OCI-LY7 (cell line): ENCODE results near the gene RNU6-8. TPM values are rescaled to one million over a fixed set of nuclear protein-coding genes. Genes with fewer than 3 reads are reported as not detected.

Experiments used
- BruUV-seq: library from RNA; stranded (reverse); fragments of 400-500 nt; replicated peaks from 2 replicates; lab custom pipeline; 2021; lab: Mats Ljungman, UMichigan
- CTCF ChIA-PET: fragments of 300-600 bp; sonication (Branson Sonifier 250); formaldehyde crosslinking; loops from one replicate; lab custom pipeline; 2022; ENCODE audit warnings: antibody characterized with exemption; ENCODE audit not compliant: unreplicated experiment; lab: Charles Lee
- POLR2A ChIA-PET: fragments of 300-600 bp; sonication (Branson Sonifier 250); formaldehyde crosslinking; loops from one replicate; lab custom pipeline; 2022; ENCODE audit warnings: antibody characterized with exemption; lab: Charles Lee
- DNase-seq: peaks from one replicate; pipeline ENCODE4 v3.0.0-alpha.2; 2015; ENCODE audit warnings: low spot score
- H2AFZ ChIP-seq: fragments of 200-600 bp; sonication (generic), shearing (Covaris generic); 2 replicates; pipeline ENCODE4 v1.6.1; 2014; ENCODE audit warnings: mild to moderate bottlenecking, antibody characterized with exemption, low read length, moderate library complexity
- H3K27ac ChIP-seq: fragments of 200-600 bp; sonication (generic); 2 replicates; pipeline ENCODE4 v1.5.1; 2014; ENCODE audit warnings: mixed run types, low read depth, mild to moderate bottlenecking, moderate library complexity, low read length, inconsistent platforms; ENCODE audit not compliant: poor library complexity, severe bottlenecking
- H3K36me3 ChIP-seq: fragments of 200-600 bp; sonication (generic); 2 replicates; pipeline ENCODE4 v1.6.1; 2014; ENCODE audit warnings: mild to moderate bottlenecking, antibody characterized with exemption, low read length, moderate library complexity, mixed read lengths; ENCODE audit not compliant: insufficient read depth
- H3K4me1 ChIP-seq: fragments of 200-600 bp; sonication (generic); 2 replicates; pipeline ENCODE4 v1.5.1; 2014; ENCODE audit warnings: mild to moderate bottlenecking, low read length; ENCODE audit not compliant: insufficient read depth, poor library complexity, severe bottlenecking
- H3K4me2 ChIP-seq: fragments of 200-600 bp; sonication (generic); 2 replicates; pipeline ENCODE4 v1.6.1; 2014; ENCODE audit warnings: mild to moderate bottlenecking, low read length
- H3K4me3 ChIP-seq: fragments of 200-600 bp; sonication (generic); 2 replicates; pipeline ENCODE4 v1.5.1; 2014; ENCODE audit warnings: mild to moderate bottlenecking, low read depth, low read length; ENCODE audit not compliant: poor library complexity, severe bottlenecking
- H3K79me2 ChIP-seq: fragments of 200-600 bp; sonication (generic); 2 replicates; pipeline ENCODE4 v1.6.1; 2016; ENCODE audit warnings: low read depth, mild to moderate bottlenecking, low read length, moderate library complexity, mixed read lengths; ENCODE audit not compliant: insufficient read depth
- H3K9me2 ChIP-seq: fragments of 200-600 bp; sonication (generic); 2 replicates; pipeline ENCODE4 v1.6.1; 2016; ENCODE audit warnings: mild to moderate bottlenecking, low read length, mixed read lengths; ENCODE audit not compliant: insufficient read depth
- H3K9me3 ChIP-seq: fragments of 200-600 bp; sonication (generic); 2 replicates; pipeline ENCODE4 v1.6.1; 2014; ENCODE audit warnings: mild to moderate bottlenecking, mixed run types, low read length, mixed read lengths
- H4K20me1 ChIP-seq: fragments of 200-600 bp; sonication (generic); 2 replicates; pipeline ENCODE4 v1.6.1; 2014; ENCODE audit warnings: mild to moderate bottlenecking, antibody characterized with exemption, low read length, moderate library complexity, mixed read lengths; ENCODE audit not compliant: insufficient read depth
- EZH2phosphoT487 ChIP-seq: fragments of 200-600 bp; sonication (generic); IDR thresholded peaks from 2 replicates; pipeline ENCODE4 v1.6.1; 2018; ENCODE audit warnings: low read depth, borderline replicate concordance, mild to moderate bottlenecking, mixed run types, antibody characterized with exemption, low read length, moderate library complexity, mixed read lengths
- intact Hi-C: fragments of 100-400 bp; cut with micrococcal nuclease; formaldehyde crosslinking; loops from one replicate; pipeline ENCODE4 v1.10.0; 2022; ENCODE audit not compliant: unreplicated experiment
- total RNA-seq, 2 experiments: library from RNA; depleted of rRNA in 1 of 2; stranded (reverse); fragments of >200 nt in 1 of 2; shearing (Covaris generic) in 1 of 2; gene quantifications; 2 replicates each; pipeline ENCODE4 v1.2.3, GENCODE V29; 2014 to 2022
- TF ChIP-seq, protein P1 (sequence below): fragments of 200-600 bp; sonication (generic); conservative IDR thresholded peaks from 2 replicates; pipeline ENCODE4 v1.5.1; 2014; ENCODE audit warnings: mild to moderate bottlenecking, antibody characterized with exemption, low read length, moderate library complexity, mixed read lengths

The RNU6-8 gene
- total RNA-seq, 2 experiments from 2014 or later: not detected

DNA sequence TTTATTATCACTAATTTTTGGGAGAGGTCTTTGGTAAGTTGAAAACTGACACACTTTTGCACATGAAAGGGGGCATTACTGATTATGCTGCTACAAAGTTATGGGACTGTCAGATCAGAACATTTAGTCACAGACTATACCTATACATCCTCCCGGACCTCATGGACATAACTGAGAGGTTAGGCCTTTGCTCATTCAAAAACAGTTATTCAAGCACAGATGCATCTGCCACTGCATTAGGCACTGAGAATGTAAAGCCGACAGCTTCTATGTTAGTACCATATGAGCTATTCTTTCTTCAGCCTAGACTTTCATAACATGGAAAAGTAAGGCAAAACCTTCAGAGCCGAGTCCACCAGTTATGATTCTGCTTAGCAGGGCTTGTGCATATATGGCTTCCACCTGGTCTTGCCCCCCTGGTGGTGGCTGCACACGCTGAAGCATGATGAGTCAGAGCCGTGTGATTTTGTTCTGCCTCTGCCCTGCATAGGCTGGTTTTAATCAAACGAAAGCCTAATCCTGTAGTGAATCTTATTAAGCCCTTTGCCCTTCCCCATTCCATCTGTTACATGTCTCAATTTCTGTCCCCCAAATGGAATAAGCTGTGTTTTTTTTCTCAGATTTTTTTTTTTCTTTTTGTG, 21.8 kb upstream of the RNU6-8 start:
- Histone ChIP-seq H3K4me2 (no peak overlapping the region), H3K4me1 (no peaks in the 10 kb centered on the region), H3K9me3 (no peaks in the 10 kb centered on the region), H2AFZ (no peak overlapping the region), H3K79me2 (no peaks in the 10 kb centered on the region), H3K4me3 (no peak overlapping the region), H3K27ac (no peak overlapping the region), H3K36me3 (no peaks in the 10 kb centered on the region), H4K20me1 (no peaks in the 10 kb centered on the region), H3K9me2 (no peaks in the 10 kb centered on the region)
- TF ChIP-seq, protein P1, sequence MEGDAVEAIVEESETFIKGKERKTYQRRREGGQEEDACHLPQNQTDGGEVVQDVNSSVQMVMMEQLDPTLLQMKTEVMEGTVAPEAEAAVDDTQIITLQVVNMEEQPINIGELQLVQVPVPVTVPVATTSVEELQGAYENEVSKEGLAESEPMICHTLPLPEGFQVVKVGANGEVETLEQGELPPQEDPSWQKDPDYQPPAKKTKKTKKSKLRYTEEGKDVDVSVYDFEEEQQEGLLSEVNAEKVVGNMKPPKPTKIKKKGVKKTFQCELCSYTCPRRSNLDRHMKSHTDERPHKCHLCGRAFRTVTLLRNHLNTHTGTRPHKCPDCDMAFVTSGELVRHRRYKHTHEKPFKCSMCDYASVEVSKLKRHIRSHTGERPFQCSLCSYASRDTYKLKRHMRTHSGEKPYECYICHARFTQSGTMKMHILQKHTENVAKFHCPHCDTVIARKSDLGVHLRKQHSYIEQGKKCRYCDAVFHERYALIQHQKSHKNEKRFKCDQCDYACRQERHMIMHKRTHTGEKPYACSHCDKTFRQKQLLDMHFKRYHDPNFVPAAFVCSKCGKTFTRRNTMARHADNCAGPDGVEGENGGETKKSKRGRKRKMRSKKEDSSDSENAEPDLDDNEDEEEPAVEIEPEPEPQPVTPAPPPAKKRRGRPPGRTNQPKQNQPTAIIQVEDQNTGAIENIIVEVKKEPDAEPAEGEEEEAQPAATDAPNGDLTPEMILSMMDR: no peak
- TF ChIP-seq EZH2phosphoT487: no peak
- intact Hi-C loops: no loop called here
- no peak for DNase-seq
- BruUV-seq: no TSS peak
- CTCF ChIA-PET: no interaction called here
- POLR2A ChIA-PET: interaction anchor here (0.9 kb wide), 1 partner anchor 115 kb away, joined by 3 read pairs; no protein-coding TSS in a partner anchor

DNA sequence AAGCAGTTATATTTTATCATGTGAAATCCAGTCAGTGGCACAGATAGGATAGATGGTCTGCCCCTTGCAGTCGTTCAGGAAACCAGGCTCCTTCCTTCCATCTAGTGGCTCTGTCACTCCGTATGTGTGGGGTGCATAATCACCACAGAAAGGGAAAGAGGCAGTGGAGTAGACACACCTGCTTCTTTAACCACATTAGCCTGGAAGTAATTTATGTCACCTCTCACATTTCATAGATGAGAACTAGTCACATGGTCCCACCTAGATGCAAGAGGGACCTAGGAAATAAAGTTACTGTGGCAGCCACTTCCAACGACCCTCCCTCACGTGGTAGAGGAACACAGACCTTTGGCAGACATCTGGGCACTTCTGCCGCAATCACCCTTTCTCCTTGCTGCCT, 14.2 kb upstream of the RNU6-8 start:
- DNase-seq: no peak
- no peaks in the 10 kb centered on the region for H3K9me2 ChIP-seq
- no peaks in the 10 kb centered on the region for H3K79me2 ChIP-seq
- no peak overlapping the region for H2AFZ ChIP-seq
- no peaks in the 10 kb centered on the region for H3K4me1 ChIP-seq
- ChIA-PET POLR2A (no interaction called here), CTCF (no interaction called here)
- no TSS peak for BruUV-seq
- intact Hi-C loops: no loop called here
- TF ChIP-seq EZH2phosphoT487: no peak
- TF ChIP-seq, protein P1: no peak
- H3K27ac ChIP-seq: no peak overlapping the region
- no peak overlapping the region for H3K4me2 ChIP-seq
- H3K36me3 ChIP-seq: no peaks in the 10 kb centered on the region
- no peaks in the 10 kb centered on the region for H4K20me1 ChIP-seq
- H3K9me3 ChIP-seq: no peaks in the 10 kb centered on the region
- H3K4me3 ChIP-seq: no peak overlapping the region

DNA sequence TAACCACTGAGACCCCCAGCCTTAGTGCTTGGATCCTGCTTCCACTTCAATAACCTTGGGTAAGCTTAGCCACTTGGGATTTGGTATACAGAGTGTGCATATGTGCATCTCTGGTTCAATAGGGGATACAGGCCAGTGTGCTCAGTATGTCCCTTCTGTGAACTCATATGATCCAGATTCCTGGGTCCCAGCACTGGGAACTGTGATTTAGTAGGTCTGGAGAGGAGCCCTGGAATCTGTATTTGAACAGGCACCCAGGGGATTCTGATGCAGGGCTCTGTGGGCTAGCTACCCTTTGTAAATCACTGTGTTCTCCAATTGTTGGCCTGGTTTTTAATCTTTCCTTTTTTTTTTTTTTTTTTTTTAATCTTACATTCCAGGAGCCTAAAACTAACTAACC, 9.8 kb upstream of the RNU6-8 start:
- ChIA-PET CTCF (no interaction called here), POLR2A (no interaction called here)
- H3K4me3 ChIP-seq: no peak overlapping the region
- H2AFZ ChIP-seq: no peak overlapping the region
- no peak overlapping the region for H3K27ac ChIP-seq
- no peaks in the 10 kb centered on the region for H3K9me2 ChIP-seq
- H4K20me1 ChIP-seq: no peaks in the 10 kb centered on the region
- no peaks in the 10 kb centered on the region for H3K4me1 ChIP-seq
- DNase-seq: no peak
- no peaks in the 10 kb centered on the region for H3K36me3 ChIP-seq
- intact Hi-C loops: no loop called here
- no peak overlapping the region for H3K4me2 ChIP-seq
- no TSS peak for BruUV-seq
- TF ChIP-seq, protein P1: no peak
- TF ChIP-seq EZH2phosphoT487: no peak
- no peaks in the 10 kb centered on the region for H3K9me3 ChIP-seq
- no peaks in the 10 kb centered on the region for H3K79me2 ChIP-seq
